Lower leg skin (tissue), 3 donors: ENCODE data around the gene DDX54.

Source experiments
- CTCF ChIP-seq, 3 donors: fragments of 450-650 bp; IDR thresholded peaks; one replicate each; pipeline ENCODE4 v1.5.1; 2016; ENCODE audit warnings: antibody characterized with exemption in 3 of 3, mild to moderate bottlenecking in 3 of 3, moderate library complexity in 2 of 3
- POLR2A ChIP-seq, 2 donors: fragments of 450-650 bp; IDR thresholded peaks; one replicate each; pipeline ENCODE4 v1.6.1; 2016 to 2017; ENCODE audit warnings: antibody characterized with exemption in 2 of 2, mild to moderate bottlenecking in 1 of 2, moderate library complexity in 1 of 2

- TF ChIP-seq CTCF (IDR thresholded peaks at IDR 0.05) (no peak), POLR2A (IDR thresholded peaks at IDR 0.05) (no peak)
Observed at GRCh38 chr12:113231235-113232088, 46.2 kb upstream of the DDX54 start.
